GM10266 (cell line): Measurements from ENCODE around the gene FAM174C.
"Not testable (repeated sequence)": the region's sequence is repeated elsewhere in the genome, so short reads cannot be mapped to it uniquely, and the experiment has no call there.

Experiments
- DNase-seq: peaks from one replicate; pipeline ENCODE4 v3.0.0; 2012; ENCODE audit errors: extremely low spot score
- CTCF ChIP-seq: IDR thresholded peaks from 2 replicates; pipeline ENCODE4 v1.5.1; 2012; ENCODE audit warnings: mild to moderate bottlenecking, low read depth; ENCODE audit not compliant: control insufficient read depth, insufficient read depth; ENCODE audit errors: missing control alignments

Gene FAM174C

DNA sequence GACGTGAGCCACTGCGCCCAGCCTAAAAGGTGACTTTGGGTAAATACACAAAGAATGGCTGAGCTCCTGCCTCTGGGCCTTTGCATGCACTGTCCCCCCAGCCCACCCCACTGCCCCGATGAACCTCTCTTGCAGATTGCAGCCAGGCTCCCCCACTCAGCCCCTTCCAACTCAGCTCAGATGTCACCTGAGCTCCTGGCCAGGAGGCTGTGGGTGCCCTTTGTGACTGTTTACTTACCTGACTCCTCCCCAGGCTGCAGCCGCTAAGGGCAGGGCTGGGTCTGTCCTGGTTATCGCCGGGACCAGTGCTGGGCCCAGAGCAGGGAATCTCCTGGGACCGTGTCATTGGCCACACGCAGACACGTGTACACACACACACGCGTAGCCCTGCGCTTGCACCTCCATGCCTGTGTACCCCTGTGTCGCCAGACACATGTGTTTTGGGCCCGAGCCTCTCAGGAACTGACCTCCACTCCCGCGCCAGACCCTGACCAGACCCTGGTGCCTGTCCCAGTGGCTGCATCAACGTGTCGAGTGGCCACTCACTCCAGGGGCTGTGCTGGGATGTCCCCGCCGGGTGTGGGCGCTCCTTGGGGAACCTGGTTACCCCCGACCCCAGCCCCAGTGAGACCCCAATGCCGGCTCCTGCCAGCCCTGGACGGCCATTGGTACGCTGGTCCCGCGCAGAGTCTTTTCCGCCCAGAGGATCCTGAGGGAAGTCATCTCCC lies 29.0 kb downstream of the FAM174C start:
- no peak for TF ChIP-seq CTCF
- DNase-seq = no peak

DNA sequence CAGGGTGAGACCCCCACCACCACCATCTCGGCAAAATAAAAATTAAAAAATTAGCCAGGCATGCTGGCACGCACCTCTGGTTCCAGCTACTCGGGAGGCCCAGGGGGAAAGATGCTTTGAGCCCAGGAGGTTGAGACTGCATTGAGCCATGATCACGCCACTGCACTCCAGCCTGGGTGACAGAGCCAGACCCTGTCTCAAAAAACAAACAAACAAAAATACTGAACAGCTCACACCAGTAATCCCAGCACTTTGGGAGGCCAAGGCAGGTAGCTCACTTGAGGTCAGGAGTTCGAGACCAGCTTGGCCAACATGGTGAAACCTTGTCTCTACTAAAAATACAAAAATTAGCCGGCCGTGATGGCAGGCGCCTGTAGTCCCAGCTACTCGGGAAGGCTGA lies 30.0 kb downstream of the FAM174C start:
- not testable (repeated sequence) for DNase-seq

DNA sequence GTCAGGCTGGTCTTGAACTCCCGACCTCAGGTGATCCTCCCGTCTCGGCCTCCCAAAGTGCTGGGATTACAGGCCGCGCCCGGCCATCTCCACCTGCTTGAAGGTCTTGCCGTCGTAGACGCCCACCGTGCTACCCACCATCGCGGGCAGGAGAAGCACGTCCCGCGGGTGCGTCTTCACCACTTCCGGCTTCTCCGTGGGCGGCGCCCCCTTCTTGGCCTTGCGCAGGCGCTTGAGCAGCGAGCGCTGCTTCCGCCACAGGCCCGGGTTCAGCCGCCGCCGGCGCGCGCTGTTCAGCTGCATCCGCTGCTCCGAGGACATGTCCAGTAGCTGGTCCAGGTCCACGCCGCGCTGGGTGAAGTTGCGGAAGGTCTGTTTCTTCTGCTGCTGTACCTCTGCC lies 32.0 kb downstream of the FAM174C start:
- no peak for TF ChIP-seq CTCF
- DNase-seq = no peak

- no peak for DNase-seq
- no peak for TF ChIP-seq CTCF
Observed at GRCh38 chr19:1307755-1308303, 32.5 kb downstream of the FAM174C start.

DNA sequence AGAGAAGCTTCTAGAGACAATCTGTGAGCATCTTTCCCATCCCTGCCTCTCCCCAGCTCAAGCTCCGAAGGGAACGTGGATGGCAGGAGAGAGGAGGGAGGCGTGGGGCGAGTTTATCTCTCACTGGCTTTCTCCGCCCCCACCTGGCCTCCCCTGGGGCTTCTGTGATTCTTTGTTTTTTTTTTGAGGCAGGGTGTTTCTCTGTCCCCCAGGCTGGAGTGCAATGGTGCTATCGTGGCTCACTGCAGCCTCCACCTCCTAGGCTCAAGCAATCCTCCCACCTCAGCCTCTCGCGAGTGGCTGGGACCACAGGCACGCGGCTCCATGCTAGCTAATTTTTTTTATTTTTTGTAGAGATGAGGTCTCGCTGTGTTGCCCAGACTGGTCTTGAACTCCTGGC lies 33.4 kb downstream of the FAM174C start:
- no peak for TF ChIP-seq CTCF
- no peak for DNase-seq

- TF ChIP-seq CTCF = no peak
Observed at GRCh38 chr19:1309977-1310852, 34.9 kb downstream of the FAM174C start.

GRCh38 chr19:1310853-1311180 lies 35.5 kb downstream of the FAM174C start:
- no peak for DNase-seq
- no peak for TF ChIP-seq CTCF

More at GRCh38 chr19:1309977-1310852, 34.9 kb downstream of the FAM174C start:
- DNase-seq = no peak
